HG02678 (cell line): ENCODE data around the gene KCND3.

Experiments used
- ATAC-seq: cut with Tn5 transposase; IDR thresholded peaks from one replicate; pipeline ENCODE4 v1.9.1; 2021; ENCODE audit warnings: mild to moderate bottlenecking, moderate library complexity; ENCODE audit not compliant: unreplicated experiment

The KCND3 gene

GRCh38 chr1:111988743-111989453 is 570 bp downstream of the KCND3 start:
- ATAC-seq: no peak

DNA sequence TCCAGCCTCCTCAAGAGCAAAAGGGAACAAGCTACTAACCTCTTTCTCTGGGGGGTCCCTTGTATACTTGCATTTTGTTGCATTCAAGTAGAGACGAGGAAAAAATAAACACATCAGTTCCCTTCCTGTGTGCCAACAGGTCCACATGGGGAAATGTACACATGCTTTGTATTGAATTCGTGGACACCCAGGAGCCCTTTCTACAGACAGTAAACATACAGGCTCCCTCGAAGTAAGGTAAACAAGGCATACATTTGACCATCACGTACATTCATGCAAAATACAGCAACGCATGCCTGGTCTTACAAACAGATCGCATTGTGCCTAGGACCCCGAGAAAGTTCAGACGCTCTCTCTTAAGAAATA is 1.1 kb downstream of the KCND3 start:
- ATAC-seq: no peak

DNA sequence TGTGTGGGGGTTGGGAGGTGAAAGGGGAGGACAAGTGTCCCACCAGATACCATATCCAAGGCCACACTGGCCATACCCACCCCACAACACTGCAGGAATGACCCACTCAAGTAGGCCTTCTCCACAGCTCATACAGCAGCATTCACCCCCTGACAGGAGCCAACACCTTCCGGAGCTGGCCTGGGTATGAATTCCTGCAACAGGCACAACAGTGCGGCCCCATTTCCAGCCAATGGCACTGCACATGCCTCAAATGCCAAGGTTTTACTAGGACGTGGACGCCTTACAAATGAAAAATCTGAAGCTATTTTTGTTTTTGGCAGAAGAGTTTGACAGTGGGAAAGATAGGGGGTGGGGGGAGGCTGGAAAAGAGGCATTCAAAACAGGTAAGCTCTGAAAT is 2.0 kb downstream of the KCND3 start:
- no peak for ATAC-seq

- no peak for ATAC-seq
Measured at GRCh38 chr1:111983500-111983899, 6.0 kb downstream of the KCND3 start.

- no peak for ATAC-seq
Measured at GRCh38 chr1:111982428-111982827, 7.0 kb downstream of the KCND3 start.

- ATAC-seq: no peak
Measured at GRCh38 chr1:111981871-111982270, 7.6 kb downstream of the KCND3 start.

GRCh38 chr1:111981090-111981489 is 8.4 kb downstream of the KCND3 start:
- ATAC-seq: no peak

- ATAC-seq: no peak
Measured at GRCh38 chr1:111980686-111981085, 8.8 kb downstream of the KCND3 start.

GRCh38 chr1:111978695-111979094 is 10.8 kb downstream of the KCND3 start:
- no peak for ATAC-seq

- no peak for ATAC-seq
Measured at GRCh38 chr1:111977378-111977777, 12.1 kb downstream of the KCND3 start.

- no peak for ATAC-seq
Measured at GRCh38 chr1:111976842-111977241, 12.6 kb downstream of the KCND3 start.

DNA sequence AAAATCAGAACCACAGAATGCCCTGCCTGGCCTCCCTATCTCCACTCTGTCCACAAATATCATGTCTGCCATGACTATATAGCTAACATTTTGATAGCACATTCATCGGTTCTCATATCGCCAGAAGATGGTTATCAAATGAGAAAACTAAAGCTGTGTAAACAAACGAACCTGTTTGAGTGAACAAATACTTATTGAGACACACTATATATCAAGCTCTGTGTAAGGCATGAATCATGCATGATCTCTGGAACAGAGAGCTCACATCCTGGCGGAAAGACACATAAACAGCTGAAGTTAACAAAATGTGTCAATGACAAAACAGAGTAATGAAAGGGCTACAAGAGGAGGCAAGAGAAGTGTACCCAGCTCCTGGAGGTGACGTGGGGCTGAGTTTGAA is 13.1 kb downstream of the KCND3 start:
- no peak for ATAC-seq

DNA sequence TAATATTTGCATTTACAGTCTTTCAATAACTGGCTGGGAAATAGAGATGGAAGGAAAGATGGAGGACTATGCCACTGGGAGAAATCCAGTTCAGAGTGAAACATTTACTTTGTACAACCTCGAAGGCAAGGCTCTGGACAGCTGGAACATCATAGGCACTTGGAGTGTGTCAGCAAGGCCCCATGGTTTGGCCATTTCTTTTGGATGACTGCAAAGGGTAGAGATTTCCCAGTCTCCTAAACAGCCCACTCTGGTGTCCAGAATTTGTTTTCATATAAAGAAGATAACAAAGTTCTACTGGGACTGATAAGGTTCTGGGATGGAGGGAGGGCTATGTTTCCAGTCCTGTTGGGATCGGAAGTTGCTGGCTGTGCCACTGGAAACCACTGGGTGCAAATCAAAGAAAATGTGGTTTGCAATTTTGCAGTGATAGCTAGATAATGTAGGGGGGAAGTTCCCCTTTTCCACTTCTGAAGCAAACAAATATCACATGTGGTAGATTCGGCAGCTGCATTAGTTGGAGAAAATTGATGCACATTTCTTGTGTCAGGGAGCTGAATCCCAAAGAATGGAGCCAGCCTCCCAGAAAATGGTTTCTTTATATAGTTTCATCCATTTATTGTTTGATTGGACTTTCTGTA is 16.2 kb downstream of the KCND3 start:
- no peak for ATAC-seq

DNA sequence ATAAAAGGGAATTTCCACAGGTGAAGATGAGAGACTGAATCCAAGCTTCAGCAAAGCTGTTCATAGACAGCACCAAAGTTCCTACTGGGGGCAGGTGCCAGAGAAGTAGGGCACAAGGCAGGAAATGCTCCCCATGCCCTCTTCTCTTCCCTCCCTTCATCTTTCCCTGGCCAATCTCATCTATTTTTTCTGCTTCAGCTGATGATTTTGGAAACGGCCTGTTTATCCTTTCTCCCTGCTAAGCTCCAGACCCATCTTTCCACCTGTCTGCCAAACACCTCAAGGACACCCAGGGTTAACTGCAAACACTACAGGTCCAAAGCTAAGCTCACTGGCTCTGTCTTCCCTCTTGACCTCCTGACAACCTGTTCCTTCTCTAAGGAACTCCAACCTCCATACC is 18.1 kb downstream of the KCND3 start:
- ATAC-seq: no peak

- ATAC-seq: no peak
Measured at GRCh38 chr1:111968511-111968910, 21.0 kb downstream of the KCND3 start.

- ATAC-seq: no peak
Measured at GRCh38 chr1:111967886-111968285, 21.6 kb downstream of the KCND3 start.

- no peak for ATAC-seq
Measured at GRCh38 chr1:111967067-111967690, 22.3 kb downstream of the KCND3 start.

DNA sequence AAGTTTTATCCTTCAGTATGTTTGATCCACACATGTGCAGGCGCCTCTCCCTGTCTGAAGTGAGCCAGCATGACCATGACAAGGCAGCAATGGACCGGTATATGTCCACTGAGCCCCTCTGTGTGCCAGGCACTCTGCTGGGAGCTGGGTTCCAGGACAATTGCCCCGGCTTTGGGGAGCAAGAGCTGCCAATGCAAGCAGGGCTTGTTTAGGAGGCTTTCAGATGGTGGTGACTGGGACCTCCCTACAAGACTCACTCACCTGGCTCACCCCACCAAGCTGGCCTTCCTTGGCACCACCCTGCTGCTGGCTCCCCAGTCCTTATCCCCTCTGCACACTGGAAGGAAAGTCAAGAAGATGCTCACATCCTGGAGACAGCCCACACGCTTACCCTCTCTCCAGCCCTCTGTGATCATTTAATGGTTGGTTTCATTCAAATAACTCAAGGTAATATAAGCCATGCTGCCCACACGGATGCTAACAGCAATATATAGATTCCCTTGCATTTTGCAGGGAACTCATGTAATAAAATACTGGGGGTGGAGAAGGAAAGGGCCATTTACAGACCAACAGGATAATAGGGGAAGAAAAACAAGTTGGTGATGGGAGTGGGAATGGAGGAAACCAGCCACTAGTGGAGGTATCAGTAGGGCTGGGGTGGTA is 23.6 kb downstream of the KCND3 start:
- ATAC-seq: no peak

DNA sequence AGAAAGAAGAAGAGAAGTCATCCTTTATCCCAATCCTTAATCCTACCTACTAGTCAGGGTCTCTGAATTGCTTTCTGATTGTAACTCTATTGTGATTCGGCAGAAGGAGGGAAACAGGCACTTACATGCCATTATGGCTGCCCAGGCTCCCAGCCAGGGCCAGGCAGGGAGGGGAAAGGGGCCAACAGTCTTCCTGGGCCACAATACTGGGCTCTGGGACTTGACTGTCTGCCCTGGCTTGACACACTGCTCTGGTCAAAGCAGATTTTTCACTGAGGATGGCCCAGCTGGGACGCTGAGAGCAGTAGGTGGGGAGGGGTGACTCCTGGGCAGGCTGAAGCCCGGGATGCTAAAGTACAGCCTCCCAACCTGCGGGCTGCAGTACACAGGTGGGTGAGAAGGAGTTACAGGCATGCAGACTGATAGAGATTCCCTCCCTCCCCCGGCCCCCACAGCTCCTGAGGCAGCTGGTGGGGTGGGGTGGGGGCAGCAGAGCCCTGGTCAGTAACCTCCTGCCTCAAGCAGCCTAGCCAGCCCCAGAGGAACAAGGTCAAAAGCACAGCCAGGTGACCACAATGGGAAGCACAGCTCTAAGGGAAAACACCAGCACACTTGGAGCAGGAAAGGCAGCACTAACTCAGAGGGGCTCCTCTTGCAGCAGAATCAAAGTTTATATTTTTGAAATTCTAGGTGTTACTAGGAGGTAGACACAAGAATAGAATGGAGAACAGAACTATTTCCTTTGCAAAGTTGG is 25.3 kb downstream of the KCND3 start:
- no peak for ATAC-seq

DNA sequence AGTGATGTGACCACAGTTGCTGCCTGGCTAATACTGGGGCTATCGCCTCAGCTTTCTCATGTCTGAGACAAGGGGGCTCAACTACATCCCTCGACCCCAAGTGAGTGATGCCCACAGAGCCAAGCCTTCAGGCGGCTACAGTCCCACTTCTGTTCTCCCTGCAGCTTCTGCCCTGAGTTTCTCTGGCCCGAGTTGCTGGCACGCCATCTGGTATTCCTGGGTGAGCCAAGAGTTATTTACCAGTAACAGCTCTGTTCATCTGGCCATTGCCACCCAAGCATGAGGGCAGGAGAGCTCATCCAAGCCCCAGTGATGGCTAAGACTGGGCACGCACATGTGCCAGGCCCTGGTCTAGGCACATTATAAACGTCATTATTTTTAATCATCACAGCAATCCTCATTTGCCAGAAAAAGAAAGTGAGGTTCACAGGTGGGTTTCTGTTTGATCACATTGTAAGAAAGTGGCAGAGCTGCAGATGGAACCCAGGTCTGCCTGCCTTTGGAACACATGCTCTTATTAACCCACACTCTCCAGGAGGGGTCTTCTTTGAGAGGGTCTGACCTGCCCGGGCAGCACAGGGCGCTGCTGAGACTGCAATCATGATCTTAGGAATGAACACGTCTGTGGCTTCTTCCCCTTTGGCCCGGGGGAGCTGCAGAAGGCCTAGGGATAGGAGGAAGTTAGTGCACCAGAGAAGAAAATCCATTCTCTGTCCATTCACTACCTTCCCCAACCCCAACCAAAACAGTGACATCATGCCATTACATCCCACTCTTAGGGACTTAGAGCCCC is 27.5 kb downstream of the KCND3 start:
- no peak for ATAC-seq
